Measurements from ENCODE around the gene FOXP1. TPM values are rescaled to one million over a fixed set of nuclear protein-coding genes. Genes with fewer than 3 reads are reported as not detected.
A peak's percentile ranks its signal among the peaks of the same experiment; 100 is the strongest.

Gene FOXP1
- total and polyA plus RNA-seq, 8 donors, result 12.3 to 215 (median 117) TPM

DNA sequence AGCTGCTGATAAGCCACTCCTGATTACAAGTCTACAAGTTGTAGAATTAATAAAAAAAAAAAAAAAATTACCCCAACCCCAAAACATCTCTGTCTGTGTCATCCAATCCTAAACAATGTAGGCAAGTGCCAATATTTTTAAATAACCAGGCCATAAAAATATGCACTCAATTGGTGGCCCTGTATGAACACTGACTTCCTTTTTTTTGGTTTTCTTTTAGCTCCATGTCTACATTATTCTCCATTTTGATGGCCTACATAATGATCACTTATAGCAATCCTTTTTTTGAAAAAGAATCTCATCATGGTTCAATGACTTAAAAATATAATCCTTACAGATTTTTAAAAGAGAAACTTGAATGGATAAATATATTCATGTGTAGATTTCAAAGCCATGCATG is 72.1 kb downstream of the FOXP1 start:
- Histone ChIP-seq H3K27ac (no peak overlapping the region), H3K4me1 (peaks cover 3 to 27% (median 13%) of the 10 kb centered on the region in 4 donors), H3K27me3 (no peaks in the 10 kb centered on the region), H3K9me3 (peaks cover 0 to 3% (median 0%) of the 10 kb centered on the region in 4 donors), H3K4me3 (no peak overlapping the region), H3K36me3 (no peaks in the 10 kb centered on the region)
- TF ChIP-seq POLR2A (IDR thresholded peaks at IDR 0.05) (no peak), POLR2AphosphoS5 (IDR thresholded peaks at IDR 0.05) (no peak), EP300 (IDR thresholded peaks at IDR 0.05) (no peak)
- TF ChIP-seq, protein P1, sequence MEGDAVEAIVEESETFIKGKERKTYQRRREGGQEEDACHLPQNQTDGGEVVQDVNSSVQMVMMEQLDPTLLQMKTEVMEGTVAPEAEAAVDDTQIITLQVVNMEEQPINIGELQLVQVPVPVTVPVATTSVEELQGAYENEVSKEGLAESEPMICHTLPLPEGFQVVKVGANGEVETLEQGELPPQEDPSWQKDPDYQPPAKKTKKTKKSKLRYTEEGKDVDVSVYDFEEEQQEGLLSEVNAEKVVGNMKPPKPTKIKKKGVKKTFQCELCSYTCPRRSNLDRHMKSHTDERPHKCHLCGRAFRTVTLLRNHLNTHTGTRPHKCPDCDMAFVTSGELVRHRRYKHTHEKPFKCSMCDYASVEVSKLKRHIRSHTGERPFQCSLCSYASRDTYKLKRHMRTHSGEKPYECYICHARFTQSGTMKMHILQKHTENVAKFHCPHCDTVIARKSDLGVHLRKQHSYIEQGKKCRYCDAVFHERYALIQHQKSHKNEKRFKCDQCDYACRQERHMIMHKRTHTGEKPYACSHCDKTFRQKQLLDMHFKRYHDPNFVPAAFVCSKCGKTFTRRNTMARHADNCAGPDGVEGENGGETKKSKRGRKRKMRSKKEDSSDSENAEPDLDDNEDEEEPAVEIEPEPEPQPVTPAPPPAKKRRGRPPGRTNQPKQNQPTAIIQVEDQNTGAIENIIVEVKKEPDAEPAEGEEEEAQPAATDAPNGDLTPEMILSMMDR (IDR thresholded peaks at IDR 0.05), result no peak
- no peak for DNase-seq
- intact Hi-C loops (cut with DNase I; ENCODE audit: low total_unique reads), result no loop called here

DNA sequence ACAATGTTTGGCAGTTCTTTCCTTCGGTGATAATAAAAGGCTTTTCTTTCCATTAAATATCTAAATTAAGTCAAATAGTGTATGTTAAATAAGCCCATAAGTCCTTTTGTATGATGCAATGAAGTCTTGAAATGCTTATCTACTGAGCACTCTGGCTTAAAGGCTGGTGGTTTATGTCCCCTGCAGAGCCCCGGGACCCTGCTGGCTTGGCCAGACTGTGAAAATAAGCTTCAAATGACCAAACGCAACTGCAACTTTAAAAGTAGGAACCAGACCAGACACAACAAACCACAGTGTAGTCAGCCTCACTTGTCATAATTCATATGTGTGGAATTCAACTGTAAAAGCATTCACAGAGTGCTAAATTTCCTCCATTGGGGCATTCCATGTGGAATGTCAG is 72.5 kb downstream of the FOXP1 start:
- WGBS, 5 donors, result 43 to 58% (median 49%) methylated on average over 3 of the region's 3 CpGs
- TF ChIP-seq EP300 (IDR thresholded peaks at IDR 0.05), result no peak
- TF ChIP-seq POLR2AphosphoS5 (IDR thresholded peaks at IDR 0.05), result no peak
- TF ChIP-seq POLR2A (IDR thresholded peaks at IDR 0.05), result no peak
- no peak overlapping the region for H3K4me3 ChIP-seq
- no peaks in the 10 kb centered on the region for H3K27me3 ChIP-seq
- peaks cover 0 to 3% (median 0%) of the 10 kb centered on the region in 4 donors for H3K9me3 ChIP-seq
- no peaks in the 10 kb centered on the region for H3K36me3 ChIP-seq
- peaks cover 3 to 24% (median 13%) of the 10 kb centered on the region in 4 donors for H3K4me1 ChIP-seq
- no peak overlapping the region for H3K27ac ChIP-seq
- intact Hi-C loops (cut with DNase I; ENCODE audit: low total_unique reads), result no loop called here
- peak in 1 of 2 donors; percentile 49 for DNase-seq

DNA sequence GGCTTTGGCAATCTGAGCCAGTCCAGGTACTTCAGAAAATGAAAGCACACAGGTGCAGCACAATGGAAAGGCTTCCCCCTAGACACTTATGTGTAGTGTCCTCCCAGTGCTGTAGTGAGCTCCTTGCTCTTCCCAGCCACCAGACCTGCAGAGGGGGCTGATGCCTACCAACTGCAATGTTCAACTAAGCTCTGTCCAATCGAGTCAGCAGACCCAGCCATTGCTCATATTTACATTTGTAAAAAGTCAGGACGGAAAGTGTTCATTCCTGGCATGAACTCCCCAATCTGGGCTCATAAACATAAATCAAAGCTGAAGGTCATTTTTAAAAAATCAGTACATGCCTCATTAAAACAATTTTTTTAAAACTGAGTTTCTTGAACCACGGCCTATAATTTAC is 73.0 kb downstream of the FOXP1 start:
- no peak overlapping the region for H3K27ac ChIP-seq
- H3K4me3 ChIP-seq, result no peak overlapping the region
- peak in 1 of 2 donors; percentile 46 for DNase-seq
- no peaks in the 10 kb centered on the region for H3K27me3 ChIP-seq
- TF ChIP-seq POLR2A (IDR thresholded peaks at IDR 0.05) (no peak), EP300 (IDR thresholded peaks at IDR 0.05) (no peak), POLR2AphosphoS5 (IDR thresholded peaks at IDR 0.05) (no peak)
- TF ChIP-seq, protein P1 (IDR thresholded peaks at IDR 0.05), result no peak
- WGBS, 5 donors, result 41 to 58% (median 47%) methylated on average over 3 of the region's 3 CpGs
- peaks cover 3 to 21% (median 13%) of the 10 kb centered on the region in 4 donors for H3K4me1 ChIP-seq
- no peaks in the 10 kb centered on the region for H3K36me3 ChIP-seq
- intact Hi-C loops (cut with DNase I; ENCODE audit: low total_unique reads), result no loop called here
- peaks cover 0 to 3% (median 0%) of the 10 kb centered on the region in 4 donors for H3K9me3 ChIP-seq

DNA sequence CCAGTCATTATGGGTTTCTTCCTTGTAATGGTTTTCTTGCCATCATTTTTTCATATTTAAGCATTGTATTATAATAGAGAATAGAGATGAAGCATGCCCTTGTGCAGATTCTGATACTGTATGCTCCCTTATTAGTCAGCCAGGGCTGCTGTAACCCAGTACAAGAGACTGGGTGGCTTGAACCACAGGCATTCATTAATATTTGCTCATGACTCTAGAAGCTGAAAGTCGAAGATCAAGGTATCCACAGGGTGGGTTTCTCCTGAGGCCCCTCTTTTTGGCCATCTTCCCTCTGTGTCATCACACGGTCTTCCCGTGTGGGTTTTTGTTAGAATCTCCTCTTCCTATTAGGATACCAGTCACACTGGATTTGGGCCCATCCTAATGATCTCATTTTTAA is 74.5 kb downstream of the FOXP1 start:
- TF ChIP-seq POLR2A (IDR thresholded peaks at IDR 0.05) (no peak), POLR2AphosphoS5 (IDR thresholded peaks at IDR 0.05) (no peak), EP300 (IDR thresholded peaks at IDR 0.05) (no peak)
- H3K4me3 ChIP-seq, result no peak overlapping the region
- H3K4me1 ChIP-seq, result peaks cover 3 to 21% (median 16%) of the 10 kb centered on the region in 4 donors
- no peak overlapping the region for H3K27ac ChIP-seq
- H3K9me3 ChIP-seq, result peaks cover 0 to 3% (median 0%) of the 10 kb centered on the region in 4 donors
- DNase-seq, result no peak
- H3K36me3 ChIP-seq, result no peaks in the 10 kb centered on the region
- 89 to 99% (median 91%) methylated on average over 3 of the region's 3 CpGs for WGBS, 5 donors
- intact Hi-C loops (cut with DNase I; ENCODE audit: low total_unique reads), result no loop called here
- H3K27me3 ChIP-seq, result no peaks in the 10 kb centered on the region

DNA sequence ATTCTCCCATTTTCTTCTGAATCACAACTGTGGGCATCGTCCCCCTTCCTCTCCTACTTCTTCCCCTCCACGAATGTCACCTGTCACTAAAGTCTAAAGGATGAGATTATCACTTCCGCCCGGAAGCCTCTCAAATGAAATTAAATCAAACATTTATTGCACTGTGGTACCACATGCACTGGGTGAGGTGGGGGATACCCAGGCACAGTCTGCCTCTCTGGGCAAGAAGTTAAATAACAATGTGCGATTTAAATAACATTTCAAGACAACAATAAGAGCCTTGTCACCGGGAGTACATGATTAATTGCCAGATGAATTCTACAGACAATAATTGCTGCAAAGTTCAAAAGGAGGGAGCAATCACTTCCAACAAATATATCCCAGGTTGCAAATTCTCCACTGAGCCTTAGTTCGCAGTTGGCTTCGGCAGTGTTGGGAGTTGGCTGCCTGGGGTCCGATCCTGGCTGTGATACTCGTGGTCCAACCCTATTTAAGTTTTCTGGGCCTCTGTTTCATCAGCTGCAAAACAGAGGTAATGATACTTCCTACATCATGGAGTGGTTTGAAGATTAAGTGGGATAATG is 77.7 kb downstream of the FOXP1 start:
- Histone ChIP-seq H3K4me1 (peaks cover 0 to 13% (median 6%) of the 10 kb centered on the region in 4 donors), H3K9me3 (no peaks in the 10 kb centered on the region), H3K27ac (no peak overlapping the region), H3K27me3 (no peaks in the 10 kb centered on the region), H3K4me3 (no peak overlapping the region), H3K36me3 (no peaks in the 10 kb centered on the region)
- no peak for DNase-seq
- TF ChIP-seq POLR2AphosphoS5 (IDR thresholded peaks at IDR 0.05), result no peak
- TF ChIP-seq, protein P1 (IDR thresholded peaks at IDR 0.05), result no peak
- TF ChIP-seq POLR2A (IDR thresholded peaks at IDR 0.05), result no peak
- TF ChIP-seq EP300 (IDR thresholded peaks at IDR 0.05), result no peak
- intact Hi-C loops (cut with DNase I; ENCODE audit: low total_unique reads), result no loop called here
- WGBS, 5 donors, result 84 to 91% (median 88%) methylated on average over 10 of the region's 10 CpGs
